KOPT-K1 (cell line): Measurements from ENCODE around the gene HTR2A.
"Not testable (repeated sequence)": the region's sequence is repeated elsewhere in the genome, so short reads cannot be mapped to it uniquely, and the experiment has no call there.

Experiments used
- H3K27ac ChIP-seq: fragments of 200-600 bp; sonication (generic); 2 replicates; pipeline ENCODE4 v1.5.1; 2016; ENCODE audit warnings: antibody characterized with exemption, mild to moderate bottlenecking, low read depth, low read length; ENCODE audit not compliant: poor library complexity, severe bottlenecking
- H3K36me3 ChIP-seq: fragments of 200-600 bp; sonication (generic); 2 replicates; pipeline ENCODE4 v1.5.1; 2017; ENCODE audit warnings: antibody characterized with exemption, mild to moderate bottlenecking, low read length, moderate library complexity; ENCODE audit not compliant: insufficient read depth
- H3K9me3 ChIP-seq: fragments of 200-600 bp; sonication (generic); 2 replicates; pipeline ENCODE4 v1.5.1; 2017; ENCODE audit warnings: antibody characterized with exemption, low read length, mild to moderate bottlenecking; ENCODE audit not compliant: insufficient read depth, poor library complexity, severe bottlenecking

HTR2A gene

GRCh38 chr13:46852168-46852567, 44.7 kb downstream of the HTR2A start:
- Histone ChIP-seq H3K36me3 (no peaks in the 10 kb centered on the region), H3K9me3 (no peaks in the 10 kb centered on the region)

GRCh38 chr13:46850214-46850613, 46.6 kb downstream of the HTR2A start:
- Histone ChIP-seq H3K9me3 (no peaks in the 10 kb centered on the region), H3K36me3 (no peaks in the 10 kb centered on the region), H3K27ac (no peak overlapping the region)

More at GRCh38 chr13:46852168-46852567, 44.7 kb downstream of the HTR2A start:
- H3K27ac ChIP-seq = no peak overlapping the region

DNA sequence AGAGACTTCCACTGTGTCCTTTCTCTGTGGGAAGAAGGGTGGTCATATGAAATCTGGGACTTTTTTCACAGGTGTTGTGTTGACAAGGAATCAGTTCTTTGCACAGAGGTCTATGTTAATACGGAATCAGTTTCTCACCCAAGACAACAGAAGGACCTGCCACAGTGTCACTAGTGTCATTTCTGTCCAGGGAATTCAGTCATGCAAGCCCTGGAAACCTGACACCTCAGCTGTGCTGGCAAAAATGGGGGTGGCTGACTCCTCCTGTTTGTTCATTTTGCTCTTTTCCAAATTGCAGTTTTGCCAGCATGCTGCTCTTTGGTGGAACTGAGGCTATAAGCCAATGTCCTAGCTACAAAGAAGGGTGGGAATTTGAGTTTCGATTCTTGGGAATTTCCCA, 50.1 kb downstream of the HTR2A start:
- no peaks in the 10 kb centered on the region for H3K36me3 ChIP-seq
- no peaks in the 10 kb centered on the region for H3K9me3 ChIP-seq
- H3K27ac ChIP-seq = no peak overlapping the region

DNA sequence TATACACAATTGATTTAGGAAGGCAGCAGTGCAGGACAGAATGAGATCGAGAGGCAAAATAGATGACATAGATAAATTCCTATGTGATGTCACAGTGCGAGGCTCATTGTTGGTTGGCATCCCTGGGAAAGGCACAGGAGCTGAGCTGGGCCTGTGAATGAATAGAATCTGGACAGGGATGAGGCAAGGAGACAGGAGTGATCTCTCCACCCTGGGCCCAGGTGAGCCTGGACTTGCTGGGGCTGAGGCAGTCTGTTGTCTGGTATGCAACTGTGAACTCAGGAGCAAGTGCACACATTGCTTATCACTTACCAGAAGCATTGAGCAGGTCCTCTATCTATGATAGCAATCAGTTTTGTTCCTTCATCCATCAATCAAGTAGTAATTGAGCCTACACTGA, 51.7 kb downstream of the HTR2A start:
- Histone ChIP-seq H3K36me3 (no peaks in the 10 kb centered on the region), H3K27ac (no peak overlapping the region), H3K9me3 (no peaks in the 10 kb centered on the region)

GRCh38 chr13:46844431-46844830, 52.4 kb downstream of the HTR2A start:
- no peaks in the 10 kb centered on the region for H3K36me3 ChIP-seq
- no peaks in the 10 kb centered on the region for H3K9me3 ChIP-seq
- H3K27ac ChIP-seq = no peak overlapping the region

GRCh38 chr13:46839399-46839798, 57.5 kb downstream of the HTR2A start:
- Histone ChIP-seq H3K9me3 (no peaks in the 10 kb centered on the region), H3K36me3 (no peaks in the 10 kb centered on the region), H3K27ac (no peak overlapping the region)

- Histone ChIP-seq H3K9me3 (no peaks in the 10 kb centered on the region), H3K36me3 (no peaks in the 10 kb centered on the region), H3K27ac (no peak overlapping the region)
Measured at GRCh38 chr13:46834657-46835056, 62.2 kb downstream of the HTR2A start.

GRCh38 chr13:46831588-46832194, 65.2 kb downstream of the HTR2A start:
- Histone ChIP-seq H3K36me3 (no peaks in the 10 kb centered on the region), H3K9me3 (no peaks in the 10 kb centered on the region), H3K27ac (no peak overlapping the region)

- no peaks in the 10 kb centered on the region for H3K36me3 ChIP-seq
- H3K9me3 ChIP-seq = no peaks in the 10 kb centered on the region
- H3K27ac ChIP-seq = no peak overlapping the region
Measured at GRCh38 chr13:46830405-46831005, 66.3 kb downstream of the HTR2A start.

DNA sequence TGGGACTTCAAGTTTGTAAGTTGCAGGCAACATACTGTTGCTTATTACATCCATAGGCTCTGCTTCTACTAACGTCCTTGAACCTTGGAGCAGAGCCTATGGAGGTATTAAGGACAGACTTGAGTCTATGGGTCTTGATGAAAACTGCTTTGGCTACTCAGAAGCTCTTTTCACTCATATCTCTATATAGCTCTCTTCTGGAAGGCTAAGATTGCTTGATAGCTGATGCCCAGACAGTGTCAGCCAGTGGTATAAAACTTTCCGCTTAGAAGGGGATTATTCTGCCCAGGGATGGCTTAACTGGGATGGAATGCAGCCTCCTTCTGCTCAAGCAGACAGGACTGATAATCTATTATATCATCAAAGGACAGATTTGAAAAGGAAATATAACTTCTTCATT, 74.3 kb downstream of the HTR2A start:
- no peaks in the 10 kb centered on the region for H3K9me3 ChIP-seq
- no peak overlapping the region for H3K27ac ChIP-seq
- no peaks in the 10 kb centered on the region for H3K36me3 ChIP-seq

DNA sequence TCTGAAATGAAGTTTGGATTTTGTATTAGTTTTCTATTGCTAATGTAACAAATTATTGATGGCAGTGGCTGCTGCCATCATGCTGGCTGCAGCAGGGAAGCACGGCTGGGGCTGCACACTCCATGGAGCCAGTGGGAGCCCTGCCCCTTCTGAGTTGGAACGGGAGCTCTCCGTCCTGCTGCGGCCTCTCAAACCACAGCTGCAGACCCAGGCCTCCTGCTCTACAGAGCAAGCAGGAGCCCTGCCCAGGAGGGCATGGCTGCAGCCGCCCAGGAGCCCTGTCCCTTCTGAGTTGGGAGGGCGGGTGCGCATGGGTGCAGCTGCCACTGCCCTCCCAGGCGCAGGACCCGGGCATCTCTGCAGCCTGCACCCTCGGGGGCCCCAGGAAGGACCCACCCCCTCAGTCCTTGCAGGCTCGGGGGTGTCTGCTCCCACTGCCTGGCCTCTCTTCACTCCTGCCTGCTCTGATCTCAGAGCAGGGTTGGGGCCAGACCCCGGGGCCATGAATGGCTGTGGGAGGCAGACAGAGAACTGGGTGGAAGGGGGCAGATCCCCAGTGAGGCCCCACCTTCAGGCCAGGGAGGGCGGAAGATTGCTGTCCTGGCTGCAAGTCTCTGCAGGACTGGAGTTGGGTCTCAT, 78.9 kb downstream of the HTR2A start:
- H3K9me3 ChIP-seq = peaks cover 6% of the 10 kb centered on the region
- no peaks in the 10 kb centered on the region for H3K36me3 ChIP-seq

DNA sequence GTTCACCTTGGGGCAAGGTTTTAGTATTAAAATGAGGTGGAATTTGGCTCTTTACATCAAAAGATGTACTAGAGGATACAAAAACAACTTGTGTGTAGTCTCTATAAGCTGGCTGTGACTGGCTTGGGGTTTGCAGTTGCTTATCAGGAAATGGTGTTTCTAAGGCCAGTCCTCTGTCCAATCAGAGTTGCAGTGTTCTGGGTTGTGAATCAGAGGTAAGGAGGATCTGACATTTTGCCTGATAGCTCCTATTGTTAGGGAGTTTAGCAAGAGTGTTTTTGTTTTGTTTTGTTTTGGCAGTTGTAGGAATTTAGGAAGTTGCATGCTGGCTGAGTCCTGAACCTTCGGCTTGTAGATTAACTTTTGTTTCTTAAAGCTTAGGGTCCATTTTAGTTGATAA, 79.8 kb downstream of the HTR2A start:
- no peaks in the 10 kb centered on the region for H3K36me3 ChIP-seq
- no peak overlapping the region for H3K27ac ChIP-seq
- peaks cover 14% of the 10 kb centered on the region for H3K9me3 ChIP-seq

More for the DNA sequence above, 78.9 kb downstream of the HTR2A start:
- H3K27ac ChIP-seq = no peak overlapping the region

DNA sequence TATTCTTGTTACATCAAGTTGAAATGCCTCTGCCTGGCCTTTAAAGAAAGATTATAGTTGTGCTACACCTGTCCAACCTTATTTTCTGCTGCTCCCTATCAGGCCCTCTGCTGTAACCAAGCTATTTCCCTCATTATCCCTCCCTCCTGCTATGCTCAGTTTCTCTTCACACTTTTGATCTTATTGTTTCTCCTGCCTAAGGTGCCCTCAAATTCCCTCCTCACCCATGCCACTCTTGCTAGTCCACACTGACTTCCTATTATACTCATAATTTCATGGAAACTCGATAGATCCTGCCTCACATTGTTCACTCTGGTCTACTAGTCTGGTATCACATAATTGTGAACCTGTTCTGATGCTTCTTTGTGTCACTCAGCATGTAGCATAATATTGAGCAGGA, 80.5 kb downstream of the HTR2A start:
- peaks cover 21% of the 10 kb centered on the region for H3K9me3 ChIP-seq
- no peak overlapping the region for H3K27ac ChIP-seq

DNA sequence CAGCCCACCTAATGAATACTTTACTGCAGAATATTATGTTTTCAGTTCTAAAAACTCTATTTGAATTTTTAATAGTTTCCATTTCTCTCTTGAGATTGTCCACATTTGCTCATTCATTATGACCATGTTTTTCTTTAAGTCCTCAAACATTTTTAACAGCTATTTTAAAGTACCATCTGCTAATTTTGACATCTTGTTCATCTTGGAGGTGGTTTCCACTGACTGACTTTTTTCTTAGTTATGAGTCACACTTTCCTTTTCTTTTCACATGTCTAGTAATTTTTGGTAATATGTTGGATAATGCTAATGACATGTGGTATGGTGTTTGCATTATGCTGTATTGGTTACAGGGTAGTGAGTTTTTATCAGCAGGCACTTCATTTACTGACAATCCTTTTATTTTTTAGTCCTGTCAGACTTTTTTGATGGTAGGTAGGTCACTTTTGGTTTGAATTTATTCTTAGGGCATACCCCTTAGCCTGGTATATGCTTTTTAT, 84.5 kb downstream of the HTR2A start:
- Histone ChIP-seq H3K36me3 (no peaks in the 10 kb centered on the region), H3K9me3 (peaks cover 22% of the 10 kb centered on the region), H3K27ac (no peak overlapping the region)

More for the DNA sequence above, 80.5 kb downstream of the HTR2A start:
- no peaks in the 10 kb centered on the region for H3K36me3 ChIP-seq

- Histone ChIP-seq H3K27ac (no peak overlapping the region), H3K9me3 (peaks cover 22% of the 10 kb centered on the region), H3K36me3 (no peaks in the 10 kb centered on the region)
Measured at GRCh38 chr13:46810440-46810839, 86.4 kb downstream of the HTR2A start.

DNA sequence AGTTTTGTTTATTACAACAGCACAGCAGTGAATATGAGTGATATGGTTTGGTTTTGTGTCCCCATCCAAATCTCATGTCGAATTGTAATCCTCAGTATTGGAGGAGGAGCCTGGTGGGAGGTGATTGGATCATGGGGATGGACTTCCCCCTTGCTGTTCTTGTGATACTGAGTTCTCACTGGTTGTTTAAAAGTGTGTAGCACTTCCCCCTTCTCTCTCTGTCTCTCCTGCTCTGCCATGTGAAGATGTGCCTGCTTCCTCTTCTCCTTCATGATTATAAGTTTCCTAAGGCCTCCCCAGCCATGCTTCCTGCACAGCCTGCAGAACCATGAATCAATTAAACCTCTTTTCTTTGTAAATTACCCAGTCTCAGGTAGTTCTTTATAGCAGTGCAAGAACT, 91.9 kb downstream of the HTR2A start:
- H3K9me3 ChIP-seq, H3K36me3 ChIP-seq, H3K27ac ChIP-seq: not testable (repeated sequence)
